Measurements from ENCODE around the gene TBX20. TPM values are rescaled to one million over a fixed set of nuclear protein-coding genes. Genes with fewer than 3 reads are reported as not detected.

TBX20 gene
- total RNA-seq, 1 experiment from 2014 or later: 2.5 TPM

DNA sequence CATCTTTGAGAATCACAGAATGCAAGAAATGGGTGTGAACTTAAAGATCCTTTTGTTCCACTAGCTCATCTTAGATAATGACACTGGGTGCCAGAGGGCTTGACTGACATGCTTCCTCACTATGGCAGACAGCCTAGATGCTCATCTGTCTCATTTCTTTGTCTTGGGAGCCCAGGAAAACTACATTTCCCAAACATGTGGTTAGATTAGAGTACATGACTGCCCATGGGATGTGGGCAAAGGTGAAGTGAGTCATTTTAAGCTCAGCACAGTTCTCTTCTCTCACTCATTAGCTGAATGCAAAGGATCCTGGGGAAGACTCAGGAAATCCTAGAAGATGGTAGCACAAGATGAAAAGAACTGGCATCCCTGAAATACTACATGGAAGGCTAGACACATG lies 32.5 kb upstream of the TBX20 start:
- TF ChIP-seq, protein P1, sequence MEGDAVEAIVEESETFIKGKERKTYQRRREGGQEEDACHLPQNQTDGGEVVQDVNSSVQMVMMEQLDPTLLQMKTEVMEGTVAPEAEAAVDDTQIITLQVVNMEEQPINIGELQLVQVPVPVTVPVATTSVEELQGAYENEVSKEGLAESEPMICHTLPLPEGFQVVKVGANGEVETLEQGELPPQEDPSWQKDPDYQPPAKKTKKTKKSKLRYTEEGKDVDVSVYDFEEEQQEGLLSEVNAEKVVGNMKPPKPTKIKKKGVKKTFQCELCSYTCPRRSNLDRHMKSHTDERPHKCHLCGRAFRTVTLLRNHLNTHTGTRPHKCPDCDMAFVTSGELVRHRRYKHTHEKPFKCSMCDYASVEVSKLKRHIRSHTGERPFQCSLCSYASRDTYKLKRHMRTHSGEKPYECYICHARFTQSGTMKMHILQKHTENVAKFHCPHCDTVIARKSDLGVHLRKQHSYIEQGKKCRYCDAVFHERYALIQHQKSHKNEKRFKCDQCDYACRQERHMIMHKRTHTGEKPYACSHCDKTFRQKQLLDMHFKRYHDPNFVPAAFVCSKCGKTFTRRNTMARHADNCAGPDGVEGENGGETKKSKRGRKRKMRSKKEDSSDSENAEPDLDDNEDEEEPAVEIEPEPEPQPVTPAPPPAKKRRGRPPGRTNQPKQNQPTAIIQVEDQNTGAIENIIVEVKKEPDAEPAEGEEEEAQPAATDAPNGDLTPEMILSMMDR (IDR thresholded peaks at IDR 0.05; ENCODE audit: insufficient read depth in 1 of 2, low read depth in 1 of 2, low read length in 1 of 2, severe bottlenecking in 1 of 2, unreplicated experiment in 1 of 2): no peak
- no peaks in the 10 kb centered on the region for H3K9me3 Mint-ChIP-seq (ENCODE audit: unreplicated experiment)
- no TSS peak for BruUV-seq (replicated peaks)
- H3K4me3 Mint-ChIP-seq (ENCODE audit: unreplicated experiment): no peak overlapping the region
- no peak for DNase-seq
- no peaks in the 10 kb centered on the region for H3K4me1 Mint-ChIP-seq (ENCODE audit: low read depth, unreplicated experiment)
- H3K36me3 Mint-ChIP-seq (ENCODE audit: insufficient read depth, unreplicated experiment): no peaks in the 10 kb centered on the region
- ChIA-PET CTCF (no interaction called here), POLR2A (no interaction called here)
- H3K27me3 Mint-ChIP-seq (ENCODE audit: insufficient read depth, unreplicated experiment): peaks cover 15% of the 10 kb centered on the region
- H3K27ac Mint-ChIP-seq (ENCODE audit: unreplicated experiment): no peak overlapping the region
- Histone ChIP-seq H3K36me3 (ENCODE audit: control insufficient read depth, insufficient read depth, low read length) (no peaks in the 10 kb centered on the region), H3K27me3 (replicated peaks; ENCODE audit: control insufficient read depth, insufficient read depth, low read length) (no peaks in the 10 kb centered on the region), H3K4me3 (ENCODE audit: low read depth, low read length) (no peak overlapping the region), H3K9me3 (no peaks in the 10 kb centered on the region), H3K4me1 (no peaks in the 10 kb centered on the region)
- intact Hi-C loops (cut with micrococcal nuclease; ENCODE audit: unreplicated experiment): no loop called here

DNA sequence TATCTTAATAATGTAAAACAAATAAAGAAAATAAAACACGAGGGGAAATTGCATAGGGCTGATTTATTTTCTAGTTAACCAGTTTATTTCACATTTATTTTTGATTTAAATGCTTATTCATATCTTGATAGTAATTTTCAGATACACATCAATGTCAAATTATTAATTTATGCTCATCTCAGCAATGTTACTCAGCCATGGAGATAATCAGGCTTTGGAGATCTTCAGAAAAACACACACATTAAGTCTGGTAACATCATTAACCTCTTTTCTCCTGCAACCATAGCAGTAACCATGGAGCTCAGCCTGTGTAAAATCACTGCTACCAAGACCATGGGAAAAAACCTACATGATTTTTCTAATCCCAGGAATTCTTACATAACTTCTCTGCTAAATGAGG lies 31.9 kb upstream of the TBX20 start:
- Histone ChIP-seq H3K4me3 (ENCODE audit: low read depth, low read length) (no peak overlapping the region), H3K27me3 (replicated peaks; ENCODE audit: control insufficient read depth, insufficient read depth, low read length) (no peaks in the 10 kb centered on the region), H3K9me3 (no peaks in the 10 kb centered on the region), H3K36me3 (ENCODE audit: control insufficient read depth, insufficient read depth, low read length) (no peaks in the 10 kb centered on the region), H3K4me1 (no peaks in the 10 kb centered on the region)
- no TSS peak for BruUV-seq (replicated peaks)
- no peaks in the 10 kb centered on the region for H3K4me1 Mint-ChIP-seq (ENCODE audit: low read depth, unreplicated experiment)
- no peak for DNase-seq
- no peaks in the 10 kb centered on the region for H3K9me3 Mint-ChIP-seq (ENCODE audit: unreplicated experiment)
- TF ChIP-seq, protein P1 (IDR thresholded peaks at IDR 0.05; ENCODE audit: insufficient read depth in 1 of 2, low read depth in 1 of 2, low read length in 1 of 2, severe bottlenecking in 1 of 2, unreplicated experiment in 1 of 2): no peak
- intact Hi-C loops (cut with micrococcal nuclease; ENCODE audit: unreplicated experiment): no loop called here
- no peaks in the 10 kb centered on the region for H3K36me3 Mint-ChIP-seq (ENCODE audit: insufficient read depth, unreplicated experiment)
- ChIA-PET POLR2A (no interaction called here), CTCF (no interaction called here)
- H3K27ac Mint-ChIP-seq (ENCODE audit: unreplicated experiment): no peak overlapping the region
- H3K4me3 Mint-ChIP-seq (ENCODE audit: unreplicated experiment): no peak overlapping the region
- peaks cover 15% of the 10 kb centered on the region for H3K27me3 Mint-ChIP-seq (ENCODE audit: insufficient read depth, unreplicated experiment)

DNA sequence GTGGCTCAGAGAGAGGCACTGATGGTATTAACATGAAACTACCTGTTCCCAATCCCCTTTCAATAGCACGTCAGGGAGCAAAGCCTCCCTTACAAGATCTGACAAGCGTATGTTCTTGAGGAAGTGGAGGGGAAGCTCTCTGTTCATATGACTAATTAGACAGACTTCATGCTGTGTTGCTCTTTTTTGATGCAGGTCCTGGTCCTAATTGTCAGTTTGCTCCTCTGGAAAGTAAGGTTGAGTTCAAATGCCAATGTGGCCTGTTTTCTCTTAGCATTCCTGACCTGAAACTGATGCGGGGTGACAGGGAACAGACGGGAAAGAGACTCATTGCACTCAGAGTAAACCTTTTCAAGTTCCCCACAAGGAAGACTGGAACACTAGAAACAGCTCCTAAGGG lies 27.0 kb upstream of the TBX20 start:
- Histone ChIP-seq H3K27me3 (replicated peaks; ENCODE audit: control insufficient read depth, insufficient read depth, low read length) (no peaks in the 10 kb centered on the region), H3K9me3 (no peaks in the 10 kb centered on the region), H3K36me3 (ENCODE audit: control insufficient read depth, insufficient read depth, low read length) (no peaks in the 10 kb centered on the region), H3K4me3 (ENCODE audit: low read depth, low read length) (no peak overlapping the region), H3K4me1 (no peaks in the 10 kb centered on the region)
- no peak for DNase-seq
- Mint-ChIP-seq H3K36me3 (ENCODE audit: insufficient read depth, unreplicated experiment) (no peaks in the 10 kb centered on the region), H3K4me1 (ENCODE audit: low read depth, unreplicated experiment) (no peaks in the 10 kb centered on the region), H3K27ac (ENCODE audit: unreplicated experiment) (no peak overlapping the region), H3K9me3 (ENCODE audit: unreplicated experiment) (no peaks in the 10 kb centered on the region), H3K4me3 (ENCODE audit: unreplicated experiment) (no peak overlapping the region), H3K27me3 (ENCODE audit: insufficient read depth, unreplicated experiment) (peaks cover 16% of the 10 kb centered on the region)
- BruUV-seq (replicated peaks): no TSS peak
- ChIA-PET POLR2A (no interaction called here), CTCF (no interaction called here)
- intact Hi-C loops (cut with micrococcal nuclease; ENCODE audit: unreplicated experiment): no loop called here
- TF ChIP-seq, protein P1 (IDR thresholded peaks at IDR 0.05; ENCODE audit: insufficient read depth in 1 of 2, low read depth in 1 of 2, low read length in 1 of 2, severe bottlenecking in 1 of 2, unreplicated experiment in 1 of 2): no peak
